Measurements from ENCODE around the gene RASGRF1.

DNA sequence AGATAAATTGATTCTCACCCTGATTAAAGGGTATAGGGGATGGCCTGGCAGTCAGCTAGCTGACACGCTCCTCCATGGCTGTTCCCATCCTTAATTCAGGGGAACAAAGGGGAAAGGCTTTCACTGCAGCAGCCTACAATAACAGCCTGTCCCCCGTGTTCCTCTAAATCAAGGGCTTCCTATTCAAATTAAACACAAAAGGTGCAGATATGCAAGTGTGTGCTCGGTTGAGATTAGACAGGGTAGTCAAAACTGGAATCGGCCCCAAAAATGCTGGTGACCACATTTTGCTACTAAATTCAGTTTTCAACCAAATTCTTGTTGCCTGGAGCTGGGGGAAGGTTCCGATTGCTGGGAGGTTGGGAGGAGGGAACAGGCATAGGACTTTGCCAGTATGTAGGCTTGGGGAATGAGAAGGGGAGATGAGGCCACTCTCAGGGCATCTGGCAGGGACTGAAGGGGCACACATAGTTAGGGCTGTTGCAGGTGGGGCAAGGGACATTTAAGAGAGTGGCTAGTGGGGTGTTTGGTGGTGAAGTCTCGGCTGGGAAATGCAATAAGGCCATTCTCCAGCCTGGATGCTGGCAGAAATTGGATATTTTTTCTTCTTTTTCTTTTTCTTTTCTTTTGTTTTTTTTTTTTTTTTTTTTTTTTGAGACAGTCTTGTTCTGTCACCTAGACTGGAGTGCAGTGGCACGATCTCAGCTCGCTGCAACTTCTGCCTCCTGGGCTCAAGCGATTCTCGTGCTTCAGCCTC is 112.8 kb downstream of the RASGRF1 start:
- no peak for TF ChIP-seq POLR2A (IDR thresholded peaks at IDR 0.05)
- TF ChIP-seq, protein P1, sequence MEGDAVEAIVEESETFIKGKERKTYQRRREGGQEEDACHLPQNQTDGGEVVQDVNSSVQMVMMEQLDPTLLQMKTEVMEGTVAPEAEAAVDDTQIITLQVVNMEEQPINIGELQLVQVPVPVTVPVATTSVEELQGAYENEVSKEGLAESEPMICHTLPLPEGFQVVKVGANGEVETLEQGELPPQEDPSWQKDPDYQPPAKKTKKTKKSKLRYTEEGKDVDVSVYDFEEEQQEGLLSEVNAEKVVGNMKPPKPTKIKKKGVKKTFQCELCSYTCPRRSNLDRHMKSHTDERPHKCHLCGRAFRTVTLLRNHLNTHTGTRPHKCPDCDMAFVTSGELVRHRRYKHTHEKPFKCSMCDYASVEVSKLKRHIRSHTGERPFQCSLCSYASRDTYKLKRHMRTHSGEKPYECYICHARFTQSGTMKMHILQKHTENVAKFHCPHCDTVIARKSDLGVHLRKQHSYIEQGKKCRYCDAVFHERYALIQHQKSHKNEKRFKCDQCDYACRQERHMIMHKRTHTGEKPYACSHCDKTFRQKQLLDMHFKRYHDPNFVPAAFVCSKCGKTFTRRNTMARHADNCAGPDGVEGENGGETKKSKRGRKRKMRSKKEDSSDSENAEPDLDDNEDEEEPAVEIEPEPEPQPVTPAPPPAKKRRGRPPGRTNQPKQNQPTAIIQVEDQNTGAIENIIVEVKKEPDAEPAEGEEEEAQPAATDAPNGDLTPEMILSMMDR (IDR thresholded peaks at IDR 0.05 in 8 of 11, conservative IDR thresholded peaks at IDR 0.05 in 3 of 11), result no peak

Measured in spleen (tissue), 7 donors.